ENCODE results near the gene PLD3. TPM values are rescaled to one million over a fixed set of nuclear protein-coding genes. Genes with fewer than 3 reads are reported as not detected.
"Not testable (repeated sequence)": the region's sequence is repeated elsewhere in the genome, so short reads cannot be mapped to it uniquely, and the experiment has no call there.

PLD3 gene
- total and polyA plus RNA-seq, 9 donors: 120 to 301 (median 209) TPM

- Histone ChIP-seq H3K4me1 (ENCODE audit: insufficient read depth) (peaks cover 7% of the 10 kb centered on the region), H3K27me3 (no peaks in the 10 kb centered on the region), H3K4me3 (no peak overlapping the region), H3K36me3 (no peaks in the 10 kb centered on the region), H3K9me3 (no peaks in the 10 kb centered on the region), H3K27ac (no peak overlapping the region)
- DNase-seq: no peak
- TF ChIP-seq POLR2A (IDR thresholded peaks at IDR 0.05) (no peak), EP300 (IDR thresholded peaks at IDR 0.05) (no peak), CTCF (IDR thresholded peaks at IDR 0.05) (no peak)
- WGBS, 3 donors: 87 to 89% (median 88%) methylated on average over 12 of the region's 12 CpGs
- intact Hi-C loops (cut with DNase I): no loop called here
Measured at GRCh38 chr19:40369797-40370196, 21.3 kb downstream of the PLD3 start.

GRCh38 chr19:40370253-40370652, 21.8 kb downstream of the PLD3 start:
- H3K27me3 ChIP-seq; H3K4me3 ChIP-seq; H3K4me1 ChIP-seq (ENCODE audit: insufficient read depth); DNase-seq; intact Hi-C loops (cut with DNase I); H3K27ac ChIP-seq; H3K9me3 ChIP-seq; H3K36me3 ChIP-seq: not testable (repeated sequence)
- 84 to 94% (median 91%) methylated on average over 3 of the region's 3 CpGs for WGBS, 3 donors

- no peaks in the 10 kb centered on the region for H3K4me1 ChIP-seq (ENCODE audit: insufficient read depth)
- TF ChIP-seq POLR2A (IDR thresholded peaks at IDR 0.05): no peak
- no peak for TF ChIP-seq CTCF (IDR thresholded peaks at IDR 0.05)
- WGBS, 3 donors: 84 to 92% (median 86%) methylated on average over 7 of the region's 7 CpGs
- intact Hi-C loops (cut with DNase I): no loop called here
- no peaks in the 10 kb centered on the region for H3K9me3 ChIP-seq
- no peaks in the 10 kb centered on the region for H3K27me3 ChIP-seq
- DNase-seq: no peak
- H3K36me3 ChIP-seq: no peaks in the 10 kb centered on the region
- H3K4me3 ChIP-seq: no peak overlapping the region
- no peak overlapping the region for H3K27ac ChIP-seq
Measured at GRCh38 chr19:40370997-40371801, 22.7 kb downstream of the PLD3 start.

- Histone ChIP-seq H3K4me3 (no peak overlapping the region), H3K27ac (no peak overlapping the region), H3K27me3 (no peaks in the 10 kb centered on the region), H3K9me3 (no peaks in the 10 kb centered on the region), H3K4me1 (ENCODE audit: insufficient read depth) (no peaks in the 10 kb centered on the region), H3K36me3 (no peaks in the 10 kb centered on the region)
- intact Hi-C loops (cut with DNase I): no loop called here
- WGBS, 3 donors: 95 to 100% (median 95%) methylated on average over 5 of the region's 5 CpGs
- no peak for DNase-seq
- no peak for TF ChIP-seq CTCF (IDR thresholded peaks at IDR 0.05)
- no peak for TF ChIP-seq POLR2A (IDR thresholded peaks at IDR 0.05)
- TF ChIP-seq EP300 (IDR thresholded peaks at IDR 0.05): no peak
Measured at GRCh38 chr19:40371802-40372122, 23.3 kb downstream of the PLD3 start.

GRCh38 chr19:40374084-40374483, 25.6 kb downstream of the PLD3 start:
- no peak for TF ChIP-seq POLR2A (IDR thresholded peaks at IDR 0.05)
- no peak for TF ChIP-seq EP300 (IDR thresholded peaks at IDR 0.05)
- no peak for TF ChIP-seq CTCF (IDR thresholded peaks at IDR 0.05)
- Histone ChIP-seq H3K36me3 (no peaks in the 10 kb centered on the region), H3K27me3 (no peaks in the 10 kb centered on the region), H3K4me1 (ENCODE audit: insufficient read depth) (no peaks in the 10 kb centered on the region), H3K27ac (no peak overlapping the region), H3K9me3 (no peaks in the 10 kb centered on the region), H3K4me3 (no peak overlapping the region)
- 96 to 97% (median 97%) methylated on average over 7 of the region's 7 CpGs for WGBS, 3 donors
- intact Hi-C loops (cut with DNase I): no loop called here
- DNase-seq: no peak
